A673 (cell line): ENCODE results near the gene IGFALS. TPM values are rescaled to one million over a fixed set of nuclear protein-coding genes. Genes with fewer than 3 reads are reported as not detected.

Experiments used
- BruUV-seq: library from RNA; stranded (reverse); fragments of 400-500 nt; replicated peaks from 2 replicates; lab custom pipeline; 2021; lab: Mats Ljungman, UMichigan
- CTCF ChIA-PET: fragments of 300-600 bp; sonication (Branson Sonifier 250); formaldehyde crosslinking; loops from one replicate; lab custom pipeline; 2022; ENCODE audit warnings: antibody characterized with exemption; lab: Charles Lee
- POLR2A ChIA-PET: fragments of 300-600 bp; sonication (Branson Sonifier 250); formaldehyde crosslinking; loops from one replicate; lab custom pipeline; 2022; ENCODE audit warnings: antibody characterized with exemption; ENCODE audit not compliant: low non-redundant PET; lab: Charles Lee
- DNase-seq: peaks from one replicate; pipeline ENCODE4 v3.0.0-alpha.2; 2015; ENCODE audit warnings: low spot score
- H3K27ac ChIP-seq: fragments of 200-600 bp; sonication (generic); 2 replicates; pipeline ENCODE4 v1.5.1; 2016; ENCODE audit warnings: mixed run types, low read depth, mild to moderate bottlenecking, mixed read lengths, antibody characterized with exemption, low read length; ENCODE audit not compliant: poor library complexity, severe bottlenecking
- H3K27me3 ChIP-seq: fragments of 200-600 bp; sonication (generic); replicated peaks from 2 replicates; pipeline ENCODE4 v1.6.1; 2017; ENCODE audit warnings: mixed run types, low read depth, mild to moderate bottlenecking, mixed read lengths, antibody characterized with exemption, low read length; ENCODE audit not compliant: insufficient read depth, poor library complexity
- H3K36me3 ChIP-seq: fragments of 200-600 bp; sonication (generic); 2 replicates; pipeline ENCODE4 v1.6.1; 2016; ENCODE audit warnings: mixed run types, mild to moderate bottlenecking, mixed read lengths, antibody characterized with exemption, low read length; ENCODE audit not compliant: insufficient read depth, poor library complexity, severe bottlenecking
- H3K4me1 ChIP-seq: fragments of 200-600 bp; sonication (generic); 2 replicates; pipeline ENCODE4 v1.6.1; 2017; ENCODE audit warnings: mixed run types, mild to moderate bottlenecking, mixed read lengths, antibody characterized with exemption, low read length; ENCODE audit not compliant: insufficient read depth, poor library complexity, severe bottlenecking
- H3K4me3 ChIP-seq: fragments of 200-600 bp; sonication (generic); 2 replicates; pipeline ENCODE4 v1.5.1; 2016; ENCODE audit warnings: low read depth, mixed run types, mild to moderate bottlenecking, mixed read lengths, low read length; ENCODE audit not compliant: poor library complexity, severe bottlenecking
- H3K9me3 ChIP-seq: fragments of 200-600 bp; sonication (generic); 2 replicates; pipeline ENCODE4 v1.6.1; 2016; ENCODE audit warnings: mixed run types, low read depth, mild to moderate bottlenecking, mixed read lengths, antibody characterized with exemption, low read length; ENCODE audit not compliant: poor library complexity, severe bottlenecking
- EZH2 ChIP-seq: fragments of 200-600 bp; sonication (generic); IDR thresholded peaks from 2 replicates; pipeline ENCODE4 v1.6.1; 2017; ENCODE audit warnings: borderline replicate concordance, low read depth, mild to moderate bottlenecking, mixed read lengths, antibody characterized with exemption, low read length; ENCODE audit not compliant: poor library complexity, severe bottlenecking
- intact Hi-C: fragments of 100-400 bp; cut with micrococcal nuclease; formaldehyde crosslinking; loops from one replicate; pipeline ENCODE4 v1.10.0; 2022; ENCODE audit not compliant: unreplicated experiment
- total RNA-seq: library from RNA; stranded (reverse); gene quantifications from 2 replicates; pipeline ENCODE4 v1.2.3, GENCODE V29; 2021
- TF ChIP-seq, protein P1 (sequence below): fragments of 300-800, 200-600 bp; sonication (generic); conservative IDR thresholded peaks from 2 replicates; pipeline ENCODE4 v1.5.1; 2017; ENCODE audit warnings: low read depth, mild to moderate bottlenecking, antibody characterized with exemption, low read length, moderate library complexity, mixed read lengths

The IGFALS gene
- total RNA-seq, 1 experiment from 2014 or later, result not detected

GRCh38 chr16:1822801-1823200, 29.3 kb upstream of the IGFALS start:
- CTCF ChIA-PET, result no interaction called here

GRCh38 chr16:1821861-1822611, 28.5 kb upstream of the IGFALS start:
- Histone ChIP-seq H3K36me3 (no peaks in the 10 kb centered on the region), H3K27me3 (no peaks in the 10 kb centered on the region), H3K4me1 (no peaks in the 10 kb centered on the region), H3K9me3 (no peaks in the 10 kb centered on the region), H3K4me3 (no peak overlapping the region), H3K27ac (no peak overlapping the region)
- DNase-seq, result no peak
- no TSS peak for BruUV-seq
- intact Hi-C loops, result loop anchor here (10.0 kb wide), 1 partner anchor 47 kb away; the partner anchor contains the start of genes EME2, MRPS34 and NME3
- TF ChIP-seq EZH2, result no peak
- TF ChIP-seq, protein P1, sequence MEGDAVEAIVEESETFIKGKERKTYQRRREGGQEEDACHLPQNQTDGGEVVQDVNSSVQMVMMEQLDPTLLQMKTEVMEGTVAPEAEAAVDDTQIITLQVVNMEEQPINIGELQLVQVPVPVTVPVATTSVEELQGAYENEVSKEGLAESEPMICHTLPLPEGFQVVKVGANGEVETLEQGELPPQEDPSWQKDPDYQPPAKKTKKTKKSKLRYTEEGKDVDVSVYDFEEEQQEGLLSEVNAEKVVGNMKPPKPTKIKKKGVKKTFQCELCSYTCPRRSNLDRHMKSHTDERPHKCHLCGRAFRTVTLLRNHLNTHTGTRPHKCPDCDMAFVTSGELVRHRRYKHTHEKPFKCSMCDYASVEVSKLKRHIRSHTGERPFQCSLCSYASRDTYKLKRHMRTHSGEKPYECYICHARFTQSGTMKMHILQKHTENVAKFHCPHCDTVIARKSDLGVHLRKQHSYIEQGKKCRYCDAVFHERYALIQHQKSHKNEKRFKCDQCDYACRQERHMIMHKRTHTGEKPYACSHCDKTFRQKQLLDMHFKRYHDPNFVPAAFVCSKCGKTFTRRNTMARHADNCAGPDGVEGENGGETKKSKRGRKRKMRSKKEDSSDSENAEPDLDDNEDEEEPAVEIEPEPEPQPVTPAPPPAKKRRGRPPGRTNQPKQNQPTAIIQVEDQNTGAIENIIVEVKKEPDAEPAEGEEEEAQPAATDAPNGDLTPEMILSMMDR, result no peak
- ChIA-PET POLR2A (no interaction called here), CTCF (no interaction called here)

More at GRCh38 chr16:1822801-1823200, 29.3 kb upstream of the IGFALS start:
- POLR2A ChIA-PET, result no interaction called here
- Histone ChIP-seq H3K36me3 (no peaks in the 10 kb centered on the region), H3K4me3 (no peak overlapping the region), H3K9me3 (no peaks in the 10 kb centered on the region), H3K4me1 (no peaks in the 10 kb centered on the region), H3K27me3 (no peaks in the 10 kb centered on the region), H3K27ac (no peak overlapping the region)
- TF ChIP-seq EZH2, result no peak
- TF ChIP-seq, protein P1, result no peak
- intact Hi-C loops, result loop anchor here (10.0 kb wide), 1 partner anchor 48 kb away; the partner anchor contains the start of genes EME2, MRPS34 and NME3
- DNase-seq, result no peak
- BruUV-seq, result no TSS peak

GRCh38 chr16:1820946-1821290, 27.4 kb upstream of the IGFALS start:
- POLR2A ChIA-PET, result no interaction called here
- Histone ChIP-seq H3K27ac (no peak overlapping the region), H3K4me3 (no peak overlapping the region), H3K27me3 (no peaks in the 10 kb centered on the region), H3K9me3 (no peaks in the 10 kb centered on the region), H3K4me1 (no peaks in the 10 kb centered on the region), H3K36me3 (no peaks in the 10 kb centered on the region)
- intact Hi-C loops, result loop anchor here (10.0 kb wide), 1 partner anchor 46 kb away; the partner anchor contains the start of genes EME2, MRPS34 and NME3
- TF ChIP-seq EZH2, result no peak
- TF ChIP-seq, protein P1, result no peak
- CTCF ChIA-PET, result no interaction called here
- no peak for DNase-seq
- no TSS peak for BruUV-seq
